ENCODE data around the gene CLEC16A. TPM values are rescaled to one million over a fixed set of nuclear protein-coding genes. Genes with fewer than 3 reads are reported as not detected.

Gene CLEC16A
- total and polyA plus RNA-seq, 4 donors, result 14.3 to 44.4 (median 26.4) TPM

DNA sequence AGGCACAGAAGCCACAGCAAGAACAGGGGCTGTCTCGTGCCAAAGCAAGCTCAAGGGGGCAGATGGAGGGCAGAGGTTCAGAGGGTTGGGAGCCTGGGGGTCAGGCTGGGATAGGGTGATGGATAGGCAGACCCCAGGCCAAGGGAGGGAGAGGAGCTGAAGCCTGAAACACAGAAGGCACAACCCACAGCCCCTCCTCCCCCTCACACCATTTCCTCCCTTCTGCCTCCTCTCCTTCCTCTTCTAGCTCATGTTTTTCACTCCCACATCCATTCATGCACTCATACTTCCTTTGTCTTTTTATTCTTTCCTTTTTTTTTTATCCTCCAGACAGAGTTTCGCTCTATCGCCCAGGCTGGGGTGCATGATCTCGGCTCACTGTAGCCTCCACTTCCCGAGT lies 250.5 kb downstream of the CLEC16A start:
- TF ChIP-seq, protein P1, sequence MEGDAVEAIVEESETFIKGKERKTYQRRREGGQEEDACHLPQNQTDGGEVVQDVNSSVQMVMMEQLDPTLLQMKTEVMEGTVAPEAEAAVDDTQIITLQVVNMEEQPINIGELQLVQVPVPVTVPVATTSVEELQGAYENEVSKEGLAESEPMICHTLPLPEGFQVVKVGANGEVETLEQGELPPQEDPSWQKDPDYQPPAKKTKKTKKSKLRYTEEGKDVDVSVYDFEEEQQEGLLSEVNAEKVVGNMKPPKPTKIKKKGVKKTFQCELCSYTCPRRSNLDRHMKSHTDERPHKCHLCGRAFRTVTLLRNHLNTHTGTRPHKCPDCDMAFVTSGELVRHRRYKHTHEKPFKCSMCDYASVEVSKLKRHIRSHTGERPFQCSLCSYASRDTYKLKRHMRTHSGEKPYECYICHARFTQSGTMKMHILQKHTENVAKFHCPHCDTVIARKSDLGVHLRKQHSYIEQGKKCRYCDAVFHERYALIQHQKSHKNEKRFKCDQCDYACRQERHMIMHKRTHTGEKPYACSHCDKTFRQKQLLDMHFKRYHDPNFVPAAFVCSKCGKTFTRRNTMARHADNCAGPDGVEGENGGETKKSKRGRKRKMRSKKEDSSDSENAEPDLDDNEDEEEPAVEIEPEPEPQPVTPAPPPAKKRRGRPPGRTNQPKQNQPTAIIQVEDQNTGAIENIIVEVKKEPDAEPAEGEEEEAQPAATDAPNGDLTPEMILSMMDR (IDR thresholded peaks at IDR 0.05; ENCODE audit: control extremely low read depth, extremely low read depth), result no peak
- H3K27me3 ChIP-seq (ENCODE audit: control insufficient read depth in 3 of 3, insufficient read depth in 3 of 3, low read length in 2 of 3), result no peaks in the 10 kb centered on the region
- H3K4me1 ChIP-seq (ENCODE audit: control insufficient read depth in 5 of 5, insufficient read depth in 5 of 5, low read length in 5 of 5), result peaks cover 0 to 3% (median 0%) of the 10 kb centered on the region in 5 donors
- no peaks in the 10 kb centered on the region for H3K9me3 ChIP-seq (ENCODE audit: control insufficient read depth in 4 of 4, insufficient read depth in 3 of 4, low read length in 3 of 4)
- ATAC-seq (ENCODE audit: insufficient read depth, low FRiP score) (no peak), DNase-seq (no peak)
- no peak overlapping the region for H3K4me3 ChIP-seq
- 52 to 77% methylated on average over 5 of the region's 5 CpGs for WGBS, 2 donors
- H3K36me3 ChIP-seq (ENCODE audit: control insufficient read depth in 4 of 4, insufficient read depth in 4 of 4, low read length in 4 of 4), result no peaks in the 10 kb centered on the region
- H3K27ac ChIP-seq (ENCODE audit: low read depth in 1 of 2, low read length in 1 of 2), result no peak overlapping the region
- no peak overlapping the region for H3K9ac ChIP-seq (ENCODE audit: insufficient read depth in 1 of 2, low read length in 2 of 2)

DNA sequence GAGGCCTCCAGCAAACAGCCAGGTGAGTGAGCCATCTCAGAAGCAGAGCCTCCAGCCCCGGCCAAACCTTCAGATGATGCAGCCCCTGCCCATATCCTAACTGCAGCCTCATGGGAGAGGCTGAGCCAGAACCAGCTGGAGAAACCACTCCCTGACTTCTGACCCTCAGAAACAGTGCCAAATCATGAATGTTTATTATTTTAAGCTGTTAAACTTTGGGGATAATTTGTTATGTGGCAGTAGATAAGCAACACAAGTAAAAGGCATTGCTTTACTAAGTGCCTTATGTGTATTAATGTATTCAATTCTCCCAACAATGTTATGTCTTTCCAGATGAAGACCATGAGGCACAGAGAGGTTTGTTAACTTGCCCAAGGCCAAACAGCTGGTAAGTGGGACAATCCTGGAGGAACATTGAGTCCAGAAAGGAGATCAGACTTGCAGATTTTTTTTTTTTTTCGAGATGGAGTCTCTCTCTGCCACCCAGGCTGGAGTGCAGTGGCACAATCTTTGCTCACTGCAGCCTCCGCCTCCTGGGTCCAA lies 252.0 kb downstream of the CLEC16A start:
- no peaks in the 10 kb centered on the region for H3K27me3 ChIP-seq (ENCODE audit: control insufficient read depth in 3 of 3, insufficient read depth in 3 of 3, low read length in 2 of 3)
- H3K4me1 ChIP-seq (ENCODE audit: control insufficient read depth in 5 of 5, insufficient read depth in 5 of 5, low read length in 5 of 5), result peaks cover 0 to 3% (median 0%) of the 10 kb centered on the region in 5 donors
- 62 to 95% methylated on average over 3 of the region's 3 CpGs for WGBS, 2 donors
- no peaks in the 10 kb centered on the region for H3K36me3 ChIP-seq (ENCODE audit: control insufficient read depth in 4 of 4, insufficient read depth in 4 of 4, low read length in 4 of 4)
- ATAC-seq (ENCODE audit: insufficient read depth, low FRiP score), result no peak
- TF ChIP-seq, protein P1 (IDR thresholded peaks at IDR 0.05; ENCODE audit: control extremely low read depth, extremely low read depth), result no peak
- H3K4me3 ChIP-seq, result no peak overlapping the region
- DNase-seq, result peak in 2 of 3 donors; percentile 52 to 73
- no peak overlapping the region for H3K27ac ChIP-seq (ENCODE audit: low read depth in 1 of 2, low read length in 1 of 2)
- H3K9me3 ChIP-seq (ENCODE audit: control insufficient read depth in 4 of 4, insufficient read depth in 3 of 4, low read length in 3 of 4), result no peaks in the 10 kb centered on the region
- H3K9ac ChIP-seq (ENCODE audit: insufficient read depth in 1 of 2, low read length in 2 of 2), result no peak overlapping the region

DNA sequence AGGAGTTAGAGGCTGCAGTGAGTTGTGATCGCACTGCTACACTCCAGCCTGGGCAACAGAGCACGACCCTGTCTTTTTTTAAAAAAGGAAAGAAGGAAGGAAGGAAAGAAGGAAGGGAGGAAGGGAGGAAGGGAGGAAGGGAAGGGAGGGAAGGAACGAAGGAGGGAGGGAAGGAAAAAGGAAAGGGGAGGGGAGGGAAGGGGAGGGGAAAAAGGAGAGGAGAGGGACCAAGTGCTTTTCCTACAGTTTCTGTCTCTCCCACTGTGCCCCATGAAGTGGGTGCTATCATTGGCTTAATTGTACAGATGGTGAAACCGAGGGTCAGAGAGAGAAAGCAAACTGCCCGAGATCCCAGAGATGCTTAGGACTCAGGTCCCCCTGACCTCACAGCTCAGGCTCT lies 254.0 kb downstream of the CLEC16A start:
- Histone ChIP-seq H3K4me3 (no peak overlapping the region), H3K36me3 (ENCODE audit: control insufficient read depth in 4 of 4, insufficient read depth in 4 of 4, low read length in 4 of 4) (no peaks in the 10 kb centered on the region), H3K4me1 (ENCODE audit: control insufficient read depth in 5 of 5, insufficient read depth in 5 of 5, low read length in 5 of 5) (peaks cover 0 to 6% (median 0%) of the 10 kb centered on the region in 5 donors), H3K9me3 (ENCODE audit: control insufficient read depth in 4 of 4, insufficient read depth in 3 of 4, low read length in 3 of 4) (no peaks in the 10 kb centered on the region), H3K27me3 (ENCODE audit: control insufficient read depth in 3 of 3, insufficient read depth in 3 of 3, low read length in 2 of 3) (no peaks in the 10 kb centered on the region), H3K9ac (ENCODE audit: insufficient read depth in 1 of 2, low read length in 2 of 2) (no peak overlapping the region), H3K27ac (ENCODE audit: low read depth in 1 of 2, low read length in 1 of 2) (no peak overlapping the region)
- TF ChIP-seq, protein P1 (IDR thresholded peaks at IDR 0.05; ENCODE audit: control extremely low read depth, extremely low read depth), result no peak
- no peak for ATAC-seq (ENCODE audit: insufficient read depth, low FRiP score)
- 67 to 71% methylated on average over 5 of the region's 5 CpGs for WGBS, 2 donors
- DNase-seq, result no peak

DNA sequence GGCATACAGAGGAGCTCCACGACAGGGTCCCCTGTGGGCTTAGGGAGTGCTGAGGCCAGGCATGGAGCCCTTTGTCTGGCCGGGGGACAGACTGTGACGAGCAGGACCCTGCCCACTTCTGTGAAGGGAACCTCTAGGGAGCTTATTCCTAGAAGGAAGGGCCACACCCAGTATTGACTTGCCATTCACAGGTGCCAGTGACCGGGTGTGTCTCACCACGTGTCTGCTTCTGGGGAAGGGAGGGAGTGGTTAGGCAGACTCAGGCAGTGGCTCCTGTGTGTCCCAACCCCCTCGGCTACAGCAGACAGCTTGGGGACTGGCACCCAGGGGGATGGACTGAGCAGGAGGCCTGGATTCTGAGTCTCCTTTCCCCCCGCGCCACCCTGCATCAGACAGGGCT lies 254.5 kb downstream of the CLEC16A start:
- no peak overlapping the region for H3K4me3 ChIP-seq
- H3K9me3 ChIP-seq (ENCODE audit: control insufficient read depth in 4 of 4, insufficient read depth in 3 of 4, low read length in 3 of 4), result no peaks in the 10 kb centered on the region
- H3K27me3 ChIP-seq (ENCODE audit: control insufficient read depth in 3 of 3, insufficient read depth in 3 of 3, low read length in 2 of 3), result no peaks in the 10 kb centered on the region
- TF ChIP-seq, protein P1 (IDR thresholded peaks at IDR 0.05; ENCODE audit: control extremely low read depth, extremely low read depth), result no peak
- ATAC-seq (ENCODE audit: insufficient read depth, low FRiP score), result no peak
- H3K27ac ChIP-seq (ENCODE audit: low read depth in 1 of 2, low read length in 1 of 2), result no peak overlapping the region
- WGBS, 2 donors, result 44 to 59% methylated on average over 8 of the region's 8 CpGs
- H3K9ac ChIP-seq (ENCODE audit: insufficient read depth in 1 of 2, low read length in 2 of 2), result no peak overlapping the region
- H3K36me3 ChIP-seq (ENCODE audit: control insufficient read depth in 4 of 4, insufficient read depth in 4 of 4, low read length in 4 of 4), result no peaks in the 10 kb centered on the region
- peaks cover 0 to 6% (median 0%) of the 10 kb centered on the region in 5 donors for H3K4me1 ChIP-seq (ENCODE audit: control insufficient read depth in 5 of 5, insufficient read depth in 5 of 5, low read length in 5 of 5)
- DNase-seq, result no peak

Data from lung (tissue), 12 donors.